AG04450 (cell line): ENCODE measurements around the gene FNIP2. TPM values are rescaled to one million over a fixed set of nuclear protein-coding genes. Genes with fewer than 3 reads are reported as not detected.

ENCODE experiments used
- CTCF ChIA-PET: fragments of 300-600, 350-600 bp; formaldehyde crosslinking; extraction: SDS; loops from one replicate; lab custom pipeline; 2022; ENCODE audit warnings: antibody characterized with exemption, inconsistent platforms; lab: Charles Lee
- POLR2A ChIA-PET: fragments of 350-600 bp; formaldehyde crosslinking; extraction: SDS; loops from one replicate; lab custom pipeline; 2021; ENCODE audit warnings: antibody characterized with exemption, inconsistent platforms; lab: Yijun Ruan, JAX
- DNase-seq: peaks from one replicate; pipeline ENCODE4 v3.0.0-alpha.2; 2011; ENCODE audit warnings: low read depth, low spot score
- H3K27ac ChIP-seq: one replicate; pipeline ENCODE4 v1.5.1; 2012; ENCODE audit warnings: low read depth, low read length, control low read depth
- H3K27me3 ChIP-seq: one replicate; pipeline ENCODE4 v1.6.0; 2012; ENCODE audit warnings: low read length; ENCODE audit not compliant: control insufficient read depth, insufficient read depth
- H3K4me3 ChIP-seq: 2 replicates; pipeline ENCODE4 v1.5.1; 2011; ENCODE audit warnings: mild to moderate bottlenecking, low read depth, low read length, control low read depth
- H3K9me3 ChIP-seq: 2 replicates; pipeline ENCODE4 v1.5.1; 2012; ENCODE audit warnings: low read length; ENCODE audit not compliant: control insufficient read depth, insufficient read depth
- polyA plus RNA-seq: library from polyadenylated mRNA; depleted of rRNA; stranded (reverse); fragments of >200 nt; gene quantifications from 2 replicates; pipeline ENCODE4 v1.2.3, GENCODE V29; 2011
- TF ChIP-seq, protein P1 (sequence below): IDR thresholded peaks from 2 replicates; pipeline ENCODE4 v1.5.1; 2011; ENCODE audit warnings: low read depth, low read length, control low read depth, inconsistent platforms

FNIP2 gene
- polyA plus RNA-seq, 1 experiment, result 8.4 TPM

DNA sequence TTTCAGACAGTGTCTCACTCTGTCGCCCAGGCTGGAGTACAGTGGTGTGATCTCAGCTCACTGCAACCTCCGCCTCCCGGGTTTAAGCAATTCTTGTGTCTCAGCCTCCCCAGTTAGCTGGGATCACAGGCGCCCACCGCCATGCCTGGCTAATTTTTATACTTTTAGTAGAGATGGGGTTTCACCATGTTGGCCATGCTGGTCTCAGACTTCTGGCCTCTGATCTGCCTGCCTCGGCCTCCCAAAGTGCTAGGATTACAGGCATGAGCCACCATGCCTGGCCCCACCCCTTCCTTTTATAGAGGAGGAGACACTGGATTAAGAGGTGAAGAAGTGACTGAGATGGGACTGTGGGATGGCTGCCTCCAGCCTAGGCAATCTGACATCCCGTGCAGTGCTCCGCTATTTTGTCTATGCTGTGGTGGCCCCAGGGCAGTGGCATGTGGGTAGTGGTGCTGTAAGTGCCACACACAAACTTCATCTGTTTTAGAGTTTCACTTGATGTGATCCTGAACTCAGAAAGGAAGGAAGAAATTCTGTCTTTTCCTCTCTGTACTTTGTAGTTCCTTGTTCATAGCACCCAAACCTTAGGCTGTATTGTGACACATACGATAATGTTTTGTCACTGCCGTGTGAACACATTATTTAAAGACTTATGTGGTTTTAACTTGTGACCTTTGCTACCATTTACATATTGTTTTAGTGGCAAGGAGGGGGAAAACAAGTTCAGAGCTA is 48.9 kb downstream of the FNIP2 start:
- no peak overlapping the region for H3K4me3 ChIP-seq
- no peaks in the 10 kb centered on the region for H3K27me3 ChIP-seq
- CTCF ChIA-PET, result no interaction called here
- TF ChIP-seq, protein P1, sequence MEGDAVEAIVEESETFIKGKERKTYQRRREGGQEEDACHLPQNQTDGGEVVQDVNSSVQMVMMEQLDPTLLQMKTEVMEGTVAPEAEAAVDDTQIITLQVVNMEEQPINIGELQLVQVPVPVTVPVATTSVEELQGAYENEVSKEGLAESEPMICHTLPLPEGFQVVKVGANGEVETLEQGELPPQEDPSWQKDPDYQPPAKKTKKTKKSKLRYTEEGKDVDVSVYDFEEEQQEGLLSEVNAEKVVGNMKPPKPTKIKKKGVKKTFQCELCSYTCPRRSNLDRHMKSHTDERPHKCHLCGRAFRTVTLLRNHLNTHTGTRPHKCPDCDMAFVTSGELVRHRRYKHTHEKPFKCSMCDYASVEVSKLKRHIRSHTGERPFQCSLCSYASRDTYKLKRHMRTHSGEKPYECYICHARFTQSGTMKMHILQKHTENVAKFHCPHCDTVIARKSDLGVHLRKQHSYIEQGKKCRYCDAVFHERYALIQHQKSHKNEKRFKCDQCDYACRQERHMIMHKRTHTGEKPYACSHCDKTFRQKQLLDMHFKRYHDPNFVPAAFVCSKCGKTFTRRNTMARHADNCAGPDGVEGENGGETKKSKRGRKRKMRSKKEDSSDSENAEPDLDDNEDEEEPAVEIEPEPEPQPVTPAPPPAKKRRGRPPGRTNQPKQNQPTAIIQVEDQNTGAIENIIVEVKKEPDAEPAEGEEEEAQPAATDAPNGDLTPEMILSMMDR, result no peak
- no peaks in the 10 kb centered on the region; the same call in 1 of the 2 replicates for H3K9me3 ChIP-seq
- POLR2A ChIA-PET, result no interaction called here
- no peak overlapping the region for H3K27ac ChIP-seq
- DNase-seq, result no peak

DNA sequence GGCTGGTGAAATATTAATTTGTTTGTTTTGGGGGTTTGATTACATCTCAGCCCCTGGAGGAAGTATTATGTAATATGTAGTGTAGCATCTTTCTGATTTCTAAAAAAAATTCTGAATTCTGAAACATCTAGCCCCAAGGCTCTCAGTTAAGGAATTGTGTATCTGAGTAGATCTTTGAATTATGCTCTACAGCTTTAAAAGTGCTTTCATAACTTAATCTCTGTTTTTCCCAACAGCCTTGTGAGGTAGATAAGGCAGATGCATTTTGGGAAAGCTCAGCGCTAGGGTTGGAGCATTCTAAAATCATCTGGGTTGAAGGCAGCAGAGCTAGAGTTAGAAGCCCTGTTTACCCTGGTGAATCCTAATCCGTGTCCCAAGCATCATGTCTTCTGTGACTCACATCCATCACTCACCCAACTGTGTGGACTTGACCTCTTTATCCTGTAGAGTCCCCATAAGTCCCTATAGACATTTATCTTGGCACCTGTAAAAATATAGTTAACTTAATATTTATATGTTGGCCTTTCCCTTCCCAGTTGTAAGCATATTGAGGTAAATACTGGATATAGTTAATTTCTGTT is 49.8 kb downstream of the FNIP2 start:
- CTCF ChIA-PET, result interaction anchor here (1.6 kb wide), 1 partner anchor 33 kb away, joined by 6 read pairs; no protein-coding TSS in a partner anchor
- H3K27ac ChIP-seq, result no peak overlapping the region
- no peaks in the 10 kb centered on the region; the same call in 1 of the 2 replicates for H3K9me3 ChIP-seq
- no peak overlapping the region for H3K4me3 ChIP-seq
- POLR2A ChIA-PET, result no interaction called here
- TF ChIP-seq, protein P1, result no peak
- no peak for DNase-seq
- H3K27me3 ChIP-seq, result no peaks in the 10 kb centered on the region

DNA sequence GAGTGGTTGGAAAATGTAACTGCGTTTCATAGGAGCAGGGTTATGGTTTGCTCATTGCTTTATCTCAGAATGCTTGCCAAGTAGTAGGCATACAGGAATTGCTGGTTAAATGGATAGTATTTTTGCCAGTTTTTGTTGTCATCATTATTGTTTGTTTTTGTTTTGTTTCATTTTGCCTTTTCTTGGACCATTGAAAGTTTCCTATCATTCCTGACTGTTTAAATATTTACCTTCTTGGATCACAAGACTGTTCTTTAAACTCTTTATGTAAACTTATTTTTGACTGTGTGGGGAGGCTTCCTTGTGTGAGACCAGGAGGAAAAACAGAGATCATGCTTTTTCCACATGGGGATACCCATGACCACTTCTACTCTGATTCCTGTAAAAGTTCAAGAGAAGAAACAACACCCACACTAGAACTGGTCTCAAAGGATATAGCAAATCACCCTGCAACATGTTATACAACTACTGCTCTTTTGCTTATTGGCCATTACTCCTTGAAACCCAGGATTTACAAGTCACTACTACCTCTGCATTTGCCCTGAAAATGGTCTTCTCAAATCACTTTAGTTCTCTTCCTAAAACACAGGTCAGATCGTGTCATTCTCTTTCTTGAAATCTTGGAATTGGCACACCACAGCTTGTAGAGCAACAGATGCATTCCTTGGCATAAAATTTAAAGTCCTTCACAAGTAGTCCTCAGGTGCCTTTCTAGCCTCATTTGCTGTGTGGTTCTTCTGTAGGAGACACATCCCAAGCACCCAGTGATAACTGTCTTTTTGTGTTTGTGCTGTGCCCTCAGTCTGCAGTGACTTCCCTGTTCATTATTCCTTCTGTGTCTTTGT is 51.3 kb downstream of the FNIP2 start:
- no peaks in the 10 kb centered on the region for H3K27me3 ChIP-seq
- H3K4me3 ChIP-seq, result no peak overlapping the region
- TF ChIP-seq, protein P1, result no peak
- ChIA-PET POLR2A (no interaction called here), CTCF (interaction anchor here (1.6 kb wide), 1 partner anchor 31 kb away, joined by 6 read pairs; no protein-coding TSS in a partner anchor)
- no peaks in the 10 kb centered on the region; the same call in 1 of the 2 replicates for H3K9me3 ChIP-seq
- no peak for DNase-seq
- no peak overlapping the region for H3K27ac ChIP-seq

DNA sequence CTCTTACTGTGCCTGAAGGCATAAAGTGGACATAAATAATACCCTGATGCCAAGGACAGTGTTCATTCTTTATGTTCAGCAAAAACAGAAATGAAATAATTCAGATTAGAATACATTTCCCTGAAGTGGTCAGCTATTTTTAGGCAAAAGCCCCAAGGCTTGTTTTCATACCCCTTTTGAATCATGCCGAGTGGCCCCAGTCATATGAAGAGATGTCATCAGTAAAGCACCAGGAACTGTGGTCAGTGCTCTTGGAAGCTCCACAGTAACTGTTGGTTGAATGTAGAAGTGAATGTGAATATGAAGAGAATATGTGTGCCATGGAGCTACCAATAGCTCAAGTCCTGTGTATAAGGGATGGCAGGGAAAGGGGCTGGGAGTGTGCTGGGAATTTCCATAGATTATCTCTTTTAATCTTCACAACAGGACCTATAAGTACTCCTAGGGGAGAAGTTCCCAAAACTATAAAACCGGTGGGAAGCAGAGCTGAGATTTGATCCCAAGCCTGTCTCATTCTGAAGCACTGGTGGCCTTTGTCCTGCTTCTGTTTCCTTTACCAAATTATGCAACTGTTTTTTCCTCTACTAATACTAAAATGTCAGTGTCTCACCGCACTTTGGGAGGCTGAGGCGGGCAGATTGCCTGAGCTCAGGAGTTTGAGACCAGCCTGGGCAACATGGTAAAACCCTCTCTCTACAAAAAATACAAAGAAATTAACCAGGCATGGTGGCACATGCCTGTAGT is 52.6 kb downstream of the FNIP2 start:
- ChIA-PET POLR2A (interaction anchor here (0.6 kb wide), 1 partner anchor 35 kb away, joined by 5 read pairs; no protein-coding TSS in a partner anchor), CTCF (interaction anchor here (1.4 kb wide), 1 partner anchor 381 kb away, joined by 3 read pairs; no protein-coding TSS in a partner anchor)
- no peak overlapping the region for H3K27ac ChIP-seq
- H3K27me3 ChIP-seq, result no peaks in the 10 kb centered on the region
- no peak overlapping the region for H3K4me3 ChIP-seq
- TF ChIP-seq, protein P1, result no peak
- DNase-seq, result no peak
- no peaks in the 10 kb centered on the region for H3K9me3 ChIP-seq
